HepG2 (cell line): ENCODE data around the gene ABL2. TPM values are rescaled to one million over a fixed set of nuclear protein-coding genes. Genes with fewer than 3 reads are reported as not detected.

Experiments
- AGO2 ChIP-seq: fragments of 200-400 bp; formaldehyde crosslinking; optimal IDR thresholded peaks from 2 replicates; pipeline ENCODE3; 2017; ENCODE audit warnings: mild to moderate bottlenecking, low read depth, low read length, moderate library complexity
- DNMT3B ChIP-seq: conservative IDR thresholded peaks from 2 replicates; pipeline ENCODE4 v1.6.1; 2016; ENCODE audit warnings: missing biosample characterization, control low read depth
- HNRNPK ChIP-seq: fragments of 200-400 bp; formaldehyde crosslinking; IDR thresholded peaks from 2 replicates; pipeline ENCODE4 v1.6.1; 2018; ENCODE audit warnings: low read length, low read depth, moderate library complexity, mild to moderate bottlenecking; ENCODE audit not compliant: poor library complexity, severe bottlenecking
- HOXA7 ChIP-seq: sonication (generic); formaldehyde crosslinking; IDR thresholded peaks from 2 replicates; pipeline ENCODE4 v1.8.1; 2022; ENCODE audit warnings: mild to moderate bottlenecking, missing genetic modification reagents, moderate library complexity
- KDM2A ChIP-seq: sonication (generic); formaldehyde crosslinking; IDR thresholded peaks from 2 replicates; pipeline ENCODE4 v1.4.0; 2020; ENCODE audit warnings: low read depth, missing genetic modification reagents, borderline replicate concordance
- PHF5A ChIP-seq: IDR thresholded peaks from one replicate; pipeline ENCODE4 v1.6.1; 2018; ENCODE audit warnings: low read depth, missing genetic modification reagents; ENCODE audit not compliant: unreplicated experiment
- PITX1 ChIP-seq: sonication (generic); formaldehyde crosslinking; IDR thresholded peaks from 2 replicates; pipeline ENCODE4 v1.5.1; 2020; ENCODE audit warnings: mild to moderate bottlenecking, missing genetic modification reagents
- POLR2A ChIP-seq, 2 experiments: IDR thresholded peaks; 2 replicates each; pipeline ENCODE4 v1.6.1; 2011; ENCODE audit warnings: low read depth in 2 of 2, low read length in 2 of 2, mild to moderate bottlenecking in 1 of 2, moderate library complexity in 1 of 2; ENCODE audit not compliant: insufficient read depth in 1 of 2
- RFX5 ChIP-seq: IDR thresholded peaks from 2 replicates; pipeline ENCODE4 v1.6.1; 2011; ENCODE audit warnings: low read depth, low read length, improper control_type of control experiment
- SAP130 ChIP-seq: IDR thresholded peaks from 2 replicates; pipeline ENCODE4 v1.6.1; 2016; ENCODE audit warnings: low read depth
- SOX13 ChIP-seq, 3 experiments: fragments of 450-650 bp in 1 of 3; sonication (generic) in 1 of 3; formaldehyde crosslinking in 1 of 3; IDR thresholded peaks in 2 of 3; conservative IDR thresholded peaks in 1 of 3; 2 replicates each; pipeline versions ENCODE4 v1.5.0 to v1.6.1; 2016 to 2020; ENCODE audit warnings: antibody characterized with exemption in 1 of 3, mild to moderate bottlenecking in 1 of 3, missing compliant biosample characterization in 1 of 3, missing genetic modification reagents in 1 of 3, moderate library complexity in 1 of 3
- TFAP4 ChIP-seq: sonication (generic); IDR thresholded peaks from 2 replicates; pipeline ENCODE4 v1.6.1; 2016; ENCODE audit warnings: low read depth, borderline replicate concordance
- ZBTB7B ChIP-seq: sonication (generic); formaldehyde crosslinking; IDR thresholded peaks from 2 replicates; pipeline ENCODE4 v1.4.0; 2020; ENCODE audit warnings: missing genetic modification reagents
- ZFP82 ChIP-seq: sonication (generic); formaldehyde crosslinking; IDR thresholded peaks from 2 replicates; pipeline ENCODE4 v1.5.1; 2020; ENCODE audit warnings: mild to moderate bottlenecking, missing genetic modification reagents, borderline replicate concordance
- ZNF556 ChIP-seq: sonication (generic); formaldehyde crosslinking; IDR thresholded peaks from 2 replicates; pipeline ENCODE4 v1.4.0; 2020; ENCODE audit warnings: mild to moderate bottlenecking, missing genetic modification reagents, borderline replicate concordance
- polyA plus RNA-seq, 8 experiments: library from polyadenylated mRNA; depleted of rRNA in 3 of 8; stranded (reverse) in 7 of 8; unstranded in 1 of 8; fragments of >200 nt; fragmentation: Illumina TruSeq in 4 of 8; extraction: Trizol in 4 of 8; gene quantifications; 2 replicates each; pipeline versions ENCODE4 v1.2.1 to v1.2.3, GENCODE V29; 2011 to 2016; ENCODE audit warnings: low read depth in 4 of 8, missing spikeins in 1 of 8, mixed read lengths in 1 of 8; ENCODE audit not compliant: insufficient read depth in 1 of 8
- total RNA-seq, 5 experiments: library from RNA; depleted of rRNA; stranded (reverse); fragments of >200 nt; fragmentation: Illumina TruSeq; extraction: Trizol; gene quantifications; 2 replicates each; pipeline ENCODE4 v1.2.3, GENCODE V29; 2016; ENCODE audit warnings: low read depth in 1 of 5
- TF ChIP-seq, protein P1 (sequence below): sonication (generic); formaldehyde crosslinking; IDR thresholded peaks from 2 replicates; pipeline ENCODE4 v1.4.0; 2020; ENCODE audit warnings: missing genetic modification reagents, mild to moderate bottlenecking, borderline replicate concordance
- TF ChIP-seq, protein P2 (sequence below): IDR thresholded peaks from 2 replicates; pipeline ENCODE4 v1.6.1; 2012; ENCODE audit warnings: inconsistent platforms
- TF ChIP-seq, protein P3 (sequence below): sonication (generic); formaldehyde crosslinking; IDR thresholded peaks from 2 replicates; pipeline ENCODE4 v1.4.0; 2020; ENCODE audit warnings: missing genetic modification reagents, borderline replicate concordance
- TF ChIP-seq, protein P4 (sequence below): sonication (generic); formaldehyde crosslinking; IDR thresholded peaks from 2 replicates; pipeline ENCODE4 v1.5.1; 2020; ENCODE audit warnings: mild to moderate bottlenecking, missing genetic modification reagents, moderate library complexity

Gene ABL2
- total and polyA plus RNA-seq, 2 of the 13 experiments (the other 11 are each of a cell fraction or from before 2014, with no cell fraction given): 5.8 to 6.0 TPM

DNA sequence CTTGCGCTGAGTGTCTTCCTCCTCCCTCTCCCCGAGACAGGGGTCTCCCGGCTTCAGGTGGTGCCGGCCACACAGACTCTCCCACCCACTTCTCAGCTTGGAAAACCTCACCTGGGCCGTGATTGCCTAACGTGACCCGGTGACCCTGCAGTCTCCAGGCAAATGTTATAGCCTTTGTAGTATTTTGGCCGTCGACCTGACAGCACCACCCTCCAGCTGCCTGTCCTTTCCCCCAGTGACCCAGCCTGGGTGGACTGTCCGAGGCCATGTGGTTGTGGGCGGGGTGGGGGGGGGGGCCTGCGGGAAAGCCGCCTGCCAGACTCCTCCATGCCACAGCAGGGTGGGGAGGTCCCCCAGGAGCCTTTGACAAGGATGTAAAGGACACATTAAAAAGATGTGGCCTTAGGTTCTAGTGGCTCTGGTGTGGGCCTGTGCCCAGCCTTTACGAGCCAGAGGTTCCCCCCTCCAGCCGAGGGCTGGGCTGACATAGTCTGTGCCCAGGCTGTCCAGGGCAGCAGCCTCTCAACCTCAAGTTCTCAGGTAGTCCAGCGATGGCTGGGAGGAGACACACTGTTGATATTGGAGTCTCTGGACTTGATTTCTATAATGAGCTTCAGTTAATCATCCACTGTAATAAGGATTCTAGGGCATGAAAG lies 139.5 kb downstream of the ABL2 start (continued):
- TF ChIP-seq ZFP82 (CRISPR knock-in tag) (no peak), HNRNPK (no peak), SAP130 (CRISPR knock-in tag) (peak; percentile 41; the same call in 1 of the 2 replicates), PITX1 (CRISPR knock-in tag) (peak; percentile 51; the same call in 1 of the 2 replicates), ZBTB7B (CRISPR knock-in tag) (0 out of 2 replicates have a peak, but pooled peaks have one; percentile 42), HOXA7 (CRISPR knock-in tag) (0 out of 2 replicates have a peak, but pooled peaks have one; percentile 16), AGO2 (peak; percentile 44), ZNF556 (CRISPR knock-in tag) (no peak), KDM2A (CRISPR knock-in tag) (0 out of 2 replicates have a peak, but pooled peaks have one; percentile 21), TFAP4 (peak; percentile 36; the same call in 1 of the 2 replicates), POLR2A (IDR thresholded peaks at IDR 0.05; ENCODE audit: insufficient read depth in 1 of 2, low read depth in 2 of 2, low read length in 2 of 2) (0 out of 4 replicates have a peak, but pooled peaks of 1 of the 2 experiments have one; percentile 18), RFX5 (peak; percentile 61), PHF5A (CRISPR knock-in tag) (no peak), DNMT3B (no peak), SOX13 (IDR thresholded peaks at IDR 0.05) (no peak), SOX13 (CRISPR knock-in tag; conservative IDR thresholded peaks at IDR 0.05 in 1 of 2, IDR thresholded peaks at IDR 0.05 in 1 of 2) (peak in 1 of 2 experiments; percentile 55; a peak in 1 of 4 replicates)
- TF ChIP-seq, protein P1, sequence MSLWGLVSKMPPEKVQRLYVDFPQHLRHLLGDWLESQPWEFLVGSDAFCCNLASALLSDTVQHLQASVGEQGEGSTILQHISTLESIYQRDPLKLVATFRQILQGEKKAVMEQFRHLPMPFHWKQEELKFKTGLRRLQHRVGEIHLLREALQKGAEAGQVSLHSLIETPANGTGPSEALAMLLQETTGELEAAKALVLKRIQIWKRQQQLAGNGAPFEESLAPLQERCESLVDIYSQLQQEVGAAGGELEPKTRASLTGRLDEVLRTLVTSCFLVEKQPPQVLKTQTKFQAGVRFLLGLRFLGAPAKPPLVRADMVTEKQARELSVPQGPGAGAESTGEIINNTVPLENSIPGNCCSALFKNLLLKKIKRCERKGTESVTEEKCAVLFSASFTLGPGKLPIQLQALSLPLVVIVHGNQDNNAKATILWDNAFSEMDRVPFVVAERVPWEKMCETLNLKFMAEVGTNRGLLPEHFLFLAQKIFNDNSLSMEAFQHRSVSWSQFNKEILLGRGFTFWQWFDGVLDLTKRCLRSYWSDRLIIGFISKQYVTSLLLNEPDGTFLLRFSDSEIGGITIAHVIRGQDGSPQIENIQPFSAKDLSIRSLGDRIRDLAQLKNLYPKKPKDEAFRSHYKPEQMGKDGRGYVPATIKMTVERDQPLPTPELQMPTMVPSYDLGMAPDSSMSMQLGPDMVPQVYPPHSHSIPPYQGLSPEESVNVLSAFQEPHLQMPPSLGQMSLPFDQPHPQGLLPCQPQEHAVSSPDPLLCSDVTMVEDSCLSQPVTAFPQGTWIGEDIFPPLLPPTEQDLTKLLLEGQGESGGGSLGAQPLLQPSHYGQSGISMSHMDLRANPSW (CRISPR knock-in tag): no peak
- TF ChIP-seq, protein P2, sequence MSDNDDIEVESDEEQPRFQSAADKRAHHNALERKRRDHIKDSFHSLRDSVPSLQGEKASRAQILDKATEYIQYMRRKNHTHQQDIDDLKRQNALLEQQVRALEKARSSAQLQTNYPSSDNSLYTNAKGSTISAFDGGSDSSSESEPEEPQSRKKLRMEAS: 0 out of 2 replicates have a peak, but pooled peaks have one; percentile 23
- TF ChIP-seq, protein P3, sequence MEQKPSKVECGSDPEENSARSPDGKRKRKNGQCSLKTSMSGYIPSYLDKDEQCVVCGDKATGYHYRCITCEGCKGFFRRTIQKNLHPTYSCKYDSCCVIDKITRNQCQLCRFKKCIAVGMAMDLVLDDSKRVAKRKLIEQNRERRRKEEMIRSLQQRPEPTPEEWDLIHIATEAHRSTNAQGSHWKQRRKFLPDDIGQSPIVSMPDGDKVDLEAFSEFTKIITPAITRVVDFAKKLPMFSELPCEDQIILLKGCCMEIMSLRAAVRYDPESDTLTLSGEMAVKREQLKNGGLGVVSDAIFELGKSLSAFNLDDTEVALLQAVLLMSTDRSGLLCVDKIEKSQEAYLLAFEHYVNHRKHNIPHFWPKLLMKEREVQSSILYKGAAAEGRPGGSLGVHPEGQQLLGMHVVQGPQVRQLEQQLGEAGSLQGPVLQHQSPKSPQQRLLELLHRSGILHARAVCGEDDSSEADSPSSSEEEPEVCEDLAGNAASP (CRISPR knock-in tag): peak; percentile 50; the same call in 1 of the 2 replicates
- TF ChIP-seq, protein P4, sequence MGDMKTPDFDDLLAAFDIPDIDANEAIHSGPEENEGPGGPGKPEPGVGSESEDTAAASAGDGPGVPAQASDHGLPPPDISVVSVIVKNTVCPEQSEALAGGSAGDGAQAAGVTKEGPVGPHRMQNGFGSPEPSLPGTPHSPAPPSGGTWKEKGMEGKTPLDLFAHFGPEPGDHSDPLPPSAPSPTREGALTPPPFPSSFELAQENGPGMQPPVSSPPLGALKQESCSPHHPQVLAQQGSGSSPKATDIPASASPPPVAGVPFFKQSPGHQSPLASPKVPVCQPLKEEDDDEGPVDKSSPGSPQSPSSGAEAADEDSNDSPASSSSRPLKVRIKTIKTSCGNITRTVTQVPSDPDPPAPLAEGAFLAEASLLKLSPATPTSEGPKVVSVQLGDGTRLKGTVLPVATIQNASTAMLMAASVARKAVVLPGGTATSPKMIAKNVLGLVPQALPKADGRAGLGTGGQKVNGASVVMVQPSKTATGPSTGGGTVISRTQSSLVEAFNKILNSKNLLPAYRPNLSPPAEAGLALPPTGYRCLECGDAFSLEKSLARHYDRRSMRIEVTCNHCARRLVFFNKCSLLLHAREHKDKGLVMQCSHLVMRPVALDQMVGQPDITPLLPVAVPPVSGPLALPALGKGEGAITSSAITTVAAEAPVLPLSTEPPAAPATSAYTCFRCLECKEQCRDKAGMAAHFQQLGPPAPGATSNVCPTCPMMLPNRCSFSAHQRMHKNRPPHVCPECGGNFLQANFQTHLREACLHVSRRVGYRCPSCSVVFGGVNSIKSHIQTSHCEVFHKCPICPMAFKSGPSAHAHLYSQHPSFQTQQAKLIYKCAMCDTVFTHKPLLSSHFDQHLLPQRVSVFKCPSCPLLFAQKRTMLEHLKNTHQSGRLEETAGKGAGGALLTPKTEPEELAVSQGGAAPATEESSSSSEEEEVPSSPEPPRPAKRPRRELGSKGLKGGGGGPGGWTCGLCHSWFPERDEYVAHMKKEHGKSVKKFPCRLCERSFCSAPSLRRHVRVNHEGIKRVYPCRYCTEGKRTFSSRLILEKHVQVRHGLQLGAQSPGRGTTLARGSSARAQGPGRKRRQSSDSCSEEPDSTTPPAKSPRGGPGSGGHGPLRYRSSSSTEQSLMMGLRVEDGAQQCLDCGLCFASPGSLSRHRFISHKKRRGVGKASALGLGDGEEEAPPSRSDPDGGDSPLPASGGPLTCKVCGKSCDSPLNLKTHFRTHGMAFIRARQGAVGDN (CRISPR knock-in tag): peak; percentile 67
